DMS114 treated with DMSO at 0.1 percent for 48 hours (cell line): ENCODE results near the gene GABRB2.

Source experiments
- DNase-seq: peaks from one replicate; lab custom pipeline; 2025; ENCODE audit not compliant: unreplicated experiment; lab: John Stamatoyannopoulos, UW

Gene GABRB2

DNA sequence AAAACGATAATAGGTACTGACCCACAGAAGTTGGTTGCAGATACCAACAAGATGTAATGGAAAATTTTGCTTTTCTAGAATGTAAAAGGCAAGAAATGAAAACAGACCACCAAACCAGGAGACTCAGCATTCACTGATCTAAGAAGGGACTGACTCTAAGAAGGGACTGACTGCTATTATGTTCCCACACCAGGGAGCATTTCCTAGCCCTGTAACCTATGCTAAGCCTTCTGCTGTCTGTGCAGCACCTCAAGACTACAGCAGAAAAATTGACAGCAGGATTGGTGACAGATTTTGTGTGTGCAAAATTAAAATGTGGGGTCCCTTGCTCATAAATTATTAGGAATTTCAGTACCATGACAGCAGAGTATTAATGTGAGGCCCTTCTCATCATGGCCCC is 154.8 kb downstream of the GABRB2 start:
- no peak for DNase-seq

DNA sequence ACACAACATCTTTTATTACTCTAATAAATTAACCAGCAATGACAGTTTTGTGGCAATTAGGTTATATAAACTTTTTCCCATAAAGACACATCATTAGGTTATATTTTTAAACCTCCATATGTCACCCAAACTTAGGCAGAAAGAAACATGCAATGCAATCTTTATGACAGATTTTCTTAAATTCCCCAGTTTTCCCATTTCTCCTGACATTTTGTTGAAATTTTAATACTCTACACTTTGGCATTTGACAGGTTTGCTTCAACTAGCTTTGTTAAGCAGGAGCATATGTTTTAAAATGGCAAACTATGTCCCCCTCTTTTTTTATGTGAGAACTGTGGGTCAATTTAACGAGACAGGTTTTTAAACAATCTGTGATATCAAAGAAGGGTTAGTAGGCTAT is 155.5 kb downstream of the GABRB2 start:
- no peak for DNase-seq

DNA sequence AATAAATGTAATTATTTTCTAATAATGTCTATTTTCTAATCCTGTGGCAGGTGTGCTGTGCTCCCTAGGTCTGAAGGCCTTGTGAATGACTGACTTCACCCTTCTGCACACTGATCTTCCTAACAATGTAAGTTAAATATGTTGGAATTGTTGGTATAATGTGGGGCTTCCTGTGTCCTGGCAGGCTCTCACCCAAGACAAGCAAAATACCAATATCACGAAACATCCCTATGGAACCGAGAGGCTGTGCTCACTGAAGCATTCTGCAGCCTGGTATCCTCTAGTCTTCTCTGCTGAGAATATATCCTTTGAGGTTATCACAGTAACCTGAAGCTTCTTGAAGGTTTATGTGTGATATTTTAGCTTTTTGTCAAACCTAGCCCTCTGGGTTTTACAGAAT is 159.4 kb downstream of the GABRB2 start:
- DNase-seq: no peak

DNA sequence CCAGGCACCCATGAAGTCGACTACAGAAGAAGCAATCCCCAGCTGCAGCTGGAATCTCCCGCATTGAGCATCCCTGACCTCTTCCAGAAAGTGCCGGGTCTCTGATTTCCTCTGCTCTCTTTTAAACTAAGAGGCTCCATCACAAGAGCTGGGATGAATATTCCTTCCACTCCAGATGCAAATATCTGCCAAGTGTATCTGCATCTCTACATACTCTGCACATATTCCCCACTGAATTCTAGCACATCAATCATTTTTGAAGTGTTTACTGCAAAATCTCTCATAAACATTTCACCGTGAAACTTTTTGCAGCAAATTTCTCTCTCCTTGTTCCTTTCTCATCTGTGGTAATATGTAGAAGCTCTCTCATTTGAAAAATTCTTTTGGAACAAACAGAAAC is 161.5 kb downstream of the GABRB2 start:
- no peak for DNase-seq

DNA sequence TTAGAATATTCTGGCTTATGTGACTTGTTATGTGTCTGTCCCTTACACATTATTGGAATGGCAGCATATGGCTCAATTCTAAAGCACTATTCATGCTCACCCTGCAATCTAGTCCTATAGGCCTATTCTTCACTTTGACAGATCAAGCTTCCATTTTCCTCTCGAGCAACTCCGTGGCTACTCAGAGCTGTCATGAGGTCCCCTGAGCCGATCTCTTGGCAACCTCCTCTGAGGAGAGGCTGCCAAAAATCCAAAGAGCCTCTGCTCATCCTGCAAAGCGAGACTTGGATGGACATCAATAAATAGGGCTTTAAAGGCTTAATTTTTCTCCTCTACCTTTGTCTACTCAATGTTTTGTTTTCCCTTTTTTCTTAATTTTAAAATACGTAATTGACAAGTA is 163.8 kb downstream of the GABRB2 start:
- DNase-seq: no peak

DNA sequence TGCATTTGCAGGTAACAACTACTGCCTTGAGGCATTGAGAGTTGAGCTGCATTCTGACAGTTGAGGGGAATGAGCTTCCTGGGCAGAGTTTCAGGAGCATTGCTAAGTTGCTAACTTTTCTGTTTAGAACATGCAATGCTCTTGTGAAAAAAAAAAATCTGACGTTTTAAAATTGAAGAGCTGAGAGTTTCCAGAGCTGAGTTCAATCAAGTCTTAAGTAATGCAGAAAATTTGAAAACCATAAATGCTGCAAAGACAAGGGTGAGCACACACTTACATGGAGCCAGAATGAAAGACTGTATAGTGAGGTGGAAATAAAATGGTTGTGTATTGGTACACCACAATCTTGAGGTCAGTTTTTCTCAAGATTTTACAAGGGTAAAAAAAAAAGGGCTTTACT is 166.0 kb downstream of the GABRB2 start:
- DNase-seq: no peak

DNA sequence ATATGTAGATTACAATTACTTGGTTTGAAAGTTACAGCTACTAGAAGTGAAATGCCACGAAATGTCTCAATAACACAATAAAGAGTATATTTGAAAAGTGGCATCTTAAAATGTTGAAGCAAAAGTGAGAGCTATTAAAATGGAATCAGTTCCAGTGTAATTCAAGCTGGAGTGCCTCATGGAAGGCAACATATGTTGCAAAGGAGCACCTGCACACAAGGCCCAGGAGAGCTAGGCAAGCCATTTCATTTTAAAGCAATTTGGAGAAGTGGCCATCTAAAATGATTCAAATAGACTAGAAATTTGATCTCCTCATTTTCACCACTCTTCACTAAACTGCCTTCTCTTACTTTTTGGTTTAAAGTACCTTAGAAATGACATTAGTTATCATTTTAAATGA is 167.8 kb downstream of the GABRB2 start:
- no peak for DNase-seq

DNA sequence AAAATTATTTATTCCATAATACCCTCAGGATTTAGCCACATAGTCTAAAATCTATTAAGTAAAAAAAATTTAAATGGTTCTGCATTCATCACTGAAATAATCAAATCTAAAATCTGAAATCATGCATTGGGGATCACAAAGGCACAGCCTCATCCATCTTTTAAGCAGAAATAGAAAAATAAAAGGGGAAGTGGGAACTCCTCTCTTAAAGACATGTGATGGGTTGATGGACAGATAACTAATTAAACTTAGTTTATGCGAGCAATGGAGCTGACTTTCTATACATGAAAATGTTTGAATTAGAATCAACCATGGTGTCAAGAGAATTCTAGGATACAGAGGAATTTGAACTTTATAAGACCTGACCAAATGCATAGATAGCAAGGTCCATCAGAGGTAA is 170.5 kb downstream of the GABRB2 start:
- no peak for DNase-seq

DNA sequence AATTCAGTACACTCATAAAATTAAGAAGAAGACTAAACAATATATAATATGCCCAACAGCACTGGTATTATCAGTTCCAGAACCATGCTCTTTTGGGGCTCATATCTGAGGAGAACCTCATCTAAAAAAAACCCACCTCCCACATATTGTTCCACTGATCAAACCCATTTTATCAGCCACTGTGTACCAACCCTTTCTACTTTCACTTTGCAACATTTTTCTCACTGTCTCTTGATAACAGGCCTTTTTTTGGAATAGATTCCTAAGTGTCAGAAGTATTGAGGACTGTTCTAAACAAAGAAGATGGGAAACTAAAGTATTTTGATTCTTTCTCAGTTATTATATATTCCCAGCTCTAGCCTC is 173.2 kb downstream of the GABRB2 start:
- no peak for DNase-seq

DNA sequence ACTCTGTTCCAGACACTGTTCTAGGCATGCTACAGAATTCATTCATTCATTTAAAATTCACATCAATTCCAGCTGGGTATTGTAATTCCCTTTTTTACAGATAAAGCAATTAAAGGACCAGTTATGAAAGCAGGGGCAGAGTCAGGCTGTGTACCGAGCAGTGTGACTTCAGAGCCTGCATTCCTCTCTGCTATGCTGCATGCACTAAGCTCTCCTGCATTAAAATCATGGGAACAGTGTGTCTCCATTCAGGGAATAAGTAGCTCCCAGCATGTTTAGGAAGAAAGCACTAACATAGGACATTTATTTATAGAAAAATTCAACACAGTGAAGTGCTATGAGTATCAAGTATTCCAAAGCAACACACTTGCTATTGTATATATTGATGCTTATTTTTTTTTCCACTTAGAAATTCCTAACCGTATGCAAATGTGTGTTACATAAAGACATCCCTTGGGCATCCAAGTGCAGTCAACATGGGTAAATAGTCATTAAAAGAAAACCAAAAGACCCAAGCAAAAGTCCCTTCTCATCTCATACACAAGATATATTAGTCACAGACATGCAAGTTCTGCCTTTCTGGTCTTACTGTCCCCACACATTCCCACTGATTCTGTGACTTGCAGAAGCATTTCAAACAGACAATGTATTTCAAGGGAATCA is 173.7 kb downstream of the GABRB2 start:
- no peak for DNase-seq

DNA sequence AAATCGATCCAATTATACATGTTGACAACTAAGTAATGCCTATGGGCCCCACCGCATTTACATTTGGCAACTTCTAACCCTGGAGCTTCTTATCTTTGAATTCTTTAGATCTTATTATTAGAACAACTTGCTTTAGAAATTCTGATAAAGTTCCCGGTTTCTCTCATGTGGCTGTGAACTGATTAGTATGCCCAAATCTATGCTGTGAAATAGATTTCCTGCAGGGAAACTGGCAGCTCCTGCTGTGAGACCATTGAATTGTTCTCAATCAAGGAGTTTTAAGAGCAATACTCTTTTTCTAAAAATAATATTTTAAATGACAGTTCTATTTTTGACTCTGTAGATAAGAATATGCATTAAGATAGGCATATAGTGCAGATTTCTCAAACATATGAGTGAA is 177.5 kb downstream of the GABRB2 start:
- no peak for DNase-seq

DNA sequence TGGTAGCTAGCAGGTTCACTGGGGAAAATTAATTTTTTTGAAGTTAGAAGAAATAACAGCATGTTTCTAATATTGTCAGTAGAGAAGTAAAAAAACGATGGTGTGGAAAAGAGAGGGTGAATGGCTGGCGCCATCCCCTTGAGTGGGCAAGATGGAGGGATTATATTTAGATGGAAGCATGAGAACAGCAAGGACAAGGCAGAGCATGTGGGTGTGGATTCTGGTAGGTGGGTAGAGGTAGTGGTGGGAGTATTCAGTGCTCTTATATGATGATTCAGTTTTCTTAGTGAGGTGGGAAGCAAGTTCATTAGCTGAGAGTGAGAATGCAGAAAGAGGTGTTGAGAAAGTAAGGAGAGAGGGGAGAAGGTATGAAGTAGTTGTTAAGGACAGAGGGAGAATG is 188.1 kb downstream of the GABRB2 start:
- DNase-seq: no peak

DNA sequence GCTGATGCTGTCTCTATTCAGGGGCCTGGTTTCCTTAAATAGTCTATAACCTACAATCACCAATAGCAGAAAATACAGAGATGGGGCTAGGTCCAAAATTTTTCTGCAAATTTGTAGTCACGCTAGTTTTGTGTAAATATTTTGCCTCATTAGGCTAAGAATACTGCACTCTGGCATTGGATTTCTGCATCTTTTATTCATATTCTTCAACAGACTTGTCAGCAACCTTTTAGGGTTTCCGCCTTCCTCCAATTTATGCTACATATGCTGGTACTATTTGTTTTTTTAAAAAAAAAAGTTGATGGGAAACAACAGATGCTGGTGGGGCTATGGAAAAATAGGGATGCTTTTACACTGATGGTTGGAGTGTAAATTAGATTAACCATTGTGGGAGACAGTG is 202.3 kb downstream of the GABRB2 start:
- DNase-seq: no peak

DNA sequence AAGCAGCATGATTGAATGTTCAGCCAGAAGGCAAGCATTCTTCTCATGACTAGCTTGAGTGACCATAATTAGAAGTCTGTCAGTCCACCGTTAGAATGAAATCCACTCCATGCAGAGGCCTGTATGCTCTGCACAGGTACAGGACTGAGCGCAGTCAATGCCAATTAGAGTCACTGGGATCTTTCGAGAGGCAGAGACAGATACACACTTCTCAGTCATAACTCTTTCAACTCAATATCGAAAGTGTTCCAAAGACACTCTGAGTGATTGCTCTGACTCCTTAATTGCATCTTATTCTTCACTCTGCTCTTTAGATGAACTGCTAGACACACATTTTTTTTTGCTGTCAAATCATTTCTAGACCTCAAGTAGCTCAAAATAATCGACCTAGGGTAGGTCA is 203.6 kb downstream of the GABRB2 start:
- DNase-seq: no peak

DNA sequence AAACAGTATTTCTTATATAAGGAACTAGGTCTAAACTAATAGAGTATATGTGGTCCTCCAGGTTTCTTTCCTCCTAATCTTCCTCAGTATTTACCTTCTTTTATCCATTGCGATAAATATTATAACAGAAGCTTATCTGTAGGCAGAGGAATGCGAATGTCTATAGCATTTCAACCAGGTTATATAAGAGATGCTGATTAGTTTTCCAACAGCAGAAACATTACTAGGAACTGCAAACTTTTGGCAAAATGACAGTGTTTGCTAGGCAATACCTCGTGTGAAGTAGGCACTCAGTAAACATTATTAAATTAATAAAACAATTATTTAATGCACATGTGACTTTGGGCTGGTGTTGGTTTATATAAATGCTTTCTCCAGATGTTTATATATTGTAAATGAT is 206.5 kb downstream of the GABRB2 start:
- DNase-seq: no peak

DNA sequence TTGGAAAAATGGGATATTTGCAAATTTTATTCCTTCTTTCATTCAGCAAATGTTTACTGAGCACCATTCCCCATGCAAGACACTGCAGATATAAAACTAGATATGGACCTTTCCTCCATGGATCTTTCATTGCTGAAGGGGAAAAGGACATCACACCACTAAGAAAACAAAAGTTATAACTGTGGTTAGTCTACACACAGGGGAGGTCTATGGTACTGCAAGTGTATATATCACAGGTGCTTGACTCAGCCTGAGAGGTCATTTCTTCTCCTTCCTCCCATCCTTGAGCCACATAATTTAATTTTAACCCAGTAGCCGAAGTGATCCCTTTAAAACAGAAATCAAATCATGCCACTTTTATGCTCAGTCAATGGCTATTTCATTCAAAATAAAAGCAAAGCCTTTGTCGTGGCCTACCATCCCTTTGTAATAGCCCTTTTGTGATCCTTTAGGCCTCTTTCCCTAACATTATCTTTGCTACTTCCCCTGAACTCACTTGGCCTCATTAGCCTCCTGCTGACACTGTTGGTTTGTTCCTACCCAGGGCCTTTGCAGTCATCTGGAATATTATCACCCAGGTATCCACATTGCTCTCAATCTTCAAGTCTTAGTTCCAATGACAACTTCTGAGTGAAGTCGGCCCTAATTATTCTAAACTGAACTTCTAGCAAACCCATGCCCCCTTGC is 213.2 kb downstream of the GABRB2 start:
- DNase-seq: no peak

DNA sequence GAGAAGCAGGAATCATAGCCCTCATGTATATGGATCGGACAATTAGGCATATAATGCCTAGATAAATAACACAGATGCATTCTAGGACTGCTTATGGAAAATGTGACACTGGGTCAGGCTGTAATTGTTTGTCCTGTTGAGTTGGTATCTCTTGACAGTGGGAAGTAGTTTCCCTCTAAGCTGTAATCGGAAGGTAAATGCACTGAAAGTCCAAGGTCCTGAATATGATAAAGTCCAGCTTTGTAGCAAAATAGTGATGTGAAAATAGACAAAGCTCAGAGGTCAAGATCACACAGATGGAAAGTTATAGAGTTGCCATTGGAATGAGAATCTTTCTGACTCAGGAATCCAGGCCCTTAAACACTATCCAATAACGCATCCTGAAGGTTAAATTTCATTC is 214.2 kb downstream of the GABRB2 start:
- DNase-seq: no peak

DNA sequence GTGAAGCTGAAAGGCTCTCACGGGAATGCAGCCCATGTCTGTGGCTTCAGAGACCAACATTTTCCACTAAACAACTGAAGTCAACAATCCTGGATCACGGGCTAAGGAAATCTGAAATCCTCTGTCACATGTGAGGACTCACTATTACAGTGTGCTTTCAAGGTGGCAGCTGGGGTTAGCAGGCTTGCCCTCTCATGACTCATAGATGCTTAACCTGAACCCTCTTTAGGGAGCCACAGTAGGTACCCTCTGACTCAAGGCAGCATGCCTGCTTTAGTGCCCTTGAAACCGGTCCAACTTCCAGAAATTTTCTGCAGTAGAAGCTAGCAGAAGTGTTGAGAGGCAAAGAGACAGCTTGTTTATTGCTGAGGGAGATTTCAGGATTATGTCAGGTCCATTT is 232.5 kb downstream of the GABRB2 start:
- no peak for DNase-seq

DNA sequence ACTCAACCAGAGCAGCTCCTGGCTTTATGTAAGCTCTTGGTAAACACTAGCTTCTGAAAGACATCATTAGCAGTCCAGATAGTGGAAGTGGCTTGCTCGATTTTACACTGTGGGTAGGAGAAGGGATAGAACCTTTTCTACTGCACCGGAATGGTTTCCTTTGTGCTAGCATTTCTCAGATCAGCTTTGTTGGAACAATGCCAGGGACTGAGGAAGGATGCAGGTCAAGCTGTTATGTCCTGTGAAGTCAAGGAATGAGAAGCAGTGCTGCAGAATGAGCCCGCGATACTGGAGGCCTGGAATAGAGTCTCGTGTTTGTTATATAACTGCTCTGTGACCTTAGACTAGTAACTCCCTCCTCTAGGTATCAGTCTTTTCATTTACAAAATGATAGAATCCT is 233.6 kb downstream of the GABRB2 start:
- no peak for DNase-seq

DNA sequence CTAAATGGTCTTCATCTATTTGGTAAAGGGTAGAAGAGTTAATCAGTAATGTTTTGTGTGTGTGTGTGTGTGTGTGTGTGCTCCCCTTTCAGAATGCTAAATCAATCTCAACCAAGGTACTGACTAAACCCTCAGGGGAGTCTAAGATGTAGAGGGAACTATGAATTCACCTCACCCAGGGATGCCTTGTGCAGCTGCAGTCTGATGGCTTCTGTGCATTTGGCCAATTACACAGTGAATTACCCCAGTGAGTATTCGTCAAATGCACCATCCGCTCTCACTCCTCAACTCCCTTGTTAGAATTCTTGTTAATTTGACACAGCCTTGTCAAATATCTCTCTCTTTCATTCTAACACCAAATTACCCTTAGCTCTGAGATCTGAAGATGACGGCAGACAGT is 234.6 kb downstream of the GABRB2 start:
- DNase-seq: no peak

DNA sequence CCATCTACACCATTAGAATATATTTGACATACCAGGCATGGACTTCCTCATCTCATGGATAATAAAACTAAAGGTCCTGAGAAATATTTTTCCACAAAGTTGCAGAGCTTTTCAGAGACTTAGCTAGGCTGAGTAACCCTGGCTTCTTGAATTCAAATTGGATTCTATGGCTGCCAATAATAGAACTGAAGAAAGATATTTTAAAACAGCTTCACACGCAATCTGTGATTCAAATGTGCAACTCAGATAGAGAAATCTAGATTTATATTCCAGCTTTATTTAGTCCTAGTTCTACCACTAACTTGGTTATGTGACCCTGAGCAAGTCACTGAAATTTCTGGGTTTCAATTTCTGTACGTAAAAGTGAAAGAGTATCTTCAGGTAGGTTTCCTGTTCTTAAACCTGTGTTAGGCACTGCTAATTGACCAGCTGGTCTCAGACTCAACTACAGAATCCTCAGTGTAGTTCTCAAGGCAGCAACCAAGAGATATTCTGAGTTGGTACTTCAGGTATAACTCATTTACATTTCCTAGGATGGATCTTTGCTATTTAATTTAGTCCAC is 235.3 kb downstream of the GABRB2 start:
- no peak for DNase-seq

DNA sequence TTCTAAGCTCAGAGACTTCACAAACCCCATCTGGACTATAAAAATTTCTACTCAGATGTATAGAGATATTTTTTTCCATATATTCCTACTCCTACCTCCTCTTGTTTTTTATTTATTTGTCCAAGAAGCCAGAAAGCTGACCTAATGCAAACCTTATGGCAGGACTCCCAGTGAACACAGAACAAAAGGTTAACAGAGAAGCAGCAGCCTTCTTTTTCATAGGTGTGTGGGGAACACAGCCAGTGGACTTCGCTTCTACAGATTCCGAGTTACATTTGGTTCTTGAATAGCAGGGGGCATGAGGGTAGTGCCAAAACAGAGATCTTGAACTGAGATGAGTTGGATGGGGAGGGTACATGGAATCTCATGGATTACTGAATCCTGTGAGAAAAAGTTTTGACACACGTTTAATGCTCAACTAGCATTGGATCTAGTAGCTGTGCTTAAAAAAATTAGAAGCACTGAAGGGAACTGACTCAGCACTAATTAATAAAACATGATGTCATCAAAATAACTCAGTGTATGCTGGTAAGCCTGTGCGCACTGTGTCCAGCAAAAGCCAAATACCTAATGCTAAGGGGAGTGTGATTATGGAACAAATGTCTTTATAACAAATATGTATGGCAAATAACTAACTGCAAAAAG is 240.1 kb downstream of the GABRB2 start:
- no peak for DNase-seq
